T-helper 9 cell (primary cell): ENCODE data around the gene SYNE2.
"Not testable (repeated sequence)": the region's sequence is repeated elsewhere in the genome, so short reads cannot be mapped to it uniquely, and the experiment has no call there.

Source experiments
- DNase-seq: peaks from one replicate; pipeline ENCODE4 v3.0.0-alpha.2; 2020

Gene SYNE2

GRCh38 chr14:64196814-64197411 lies 344.1 kb downstream of the SYNE2 start:
- no peak for DNase-seq

- DNase-seq = no peak
Measured at GRCh38 chr14:64197996-64198395, 345.2 kb downstream of the SYNE2 start.

GRCh38 chr14:64198486-64198885 lies 345.7 kb downstream of the SYNE2 start:
- no peak for DNase-seq

- no peak for DNase-seq
Measured at GRCh38 chr14:64200170-64200569, 347.4 kb downstream of the SYNE2 start.

GRCh38 chr14:64201296-64201695 lies 348.5 kb downstream of the SYNE2 start:
- DNase-seq = no peak

GRCh38 chr14:64201921-64202545 lies 349.2 kb downstream of the SYNE2 start:
- no peak for DNase-seq

- no peak for DNase-seq
Measured at GRCh38 chr14:64202716-64203115, 349.9 kb downstream of the SYNE2 start.

- no peak for DNase-seq
Measured at GRCh38 chr14:64203366-64204006, 350.7 kb downstream of the SYNE2 start.

GRCh38 chr14:64208261-64208660 lies 355.5 kb downstream of the SYNE2 start:
- DNase-seq = no peak

- DNase-seq = no peak
Measured at GRCh38 chr14:64208981-64209380, 356.2 kb downstream of the SYNE2 start.

- DNase-seq = no peak
Measured at GRCh38 chr14:64209444-64210131, 356.8 kb downstream of the SYNE2 start.

GRCh38 chr14:64210216-64210615 lies 357.4 kb downstream of the SYNE2 start:
- no peak for DNase-seq

GRCh38 chr14:64210912-64211311 lies 358.1 kb downstream of the SYNE2 start:
- DNase-seq = not testable (repeated sequence)

- no peak for DNase-seq
Measured at GRCh38 chr14:64212666-64213065, 359.9 kb downstream of the SYNE2 start.

- DNase-seq = no peak
Measured at GRCh38 chr14:64213086-64213485, 360.3 kb downstream of the SYNE2 start.

GRCh38 chr14:64213853-64214570 lies 361.2 kb downstream of the SYNE2 start:
- no peak for DNase-seq

GRCh38 chr14:64215274-64215673 lies 362.5 kb downstream of the SYNE2 start:
- no peak for DNase-seq

GRCh38 chr14:64215978-64216377 lies 363.2 kb downstream of the SYNE2 start:
- no peak for DNase-seq

- no peak for DNase-seq
Measured at GRCh38 chr14:64217308-64217707, 364.5 kb downstream of the SYNE2 start.

- DNase-seq = no peak
Measured at GRCh38 chr14:64217834-64218233, 365.0 kb downstream of the SYNE2 start.

- no peak for DNase-seq
Measured at GRCh38 chr14:64218344-64219240, 365.8 kb downstream of the SYNE2 start.

- no peak for DNase-seq
Measured at GRCh38 chr14:64220056-64220455, 367.3 kb downstream of the SYNE2 start.
